ENCODE results near the gene RMND1.

DNA sequence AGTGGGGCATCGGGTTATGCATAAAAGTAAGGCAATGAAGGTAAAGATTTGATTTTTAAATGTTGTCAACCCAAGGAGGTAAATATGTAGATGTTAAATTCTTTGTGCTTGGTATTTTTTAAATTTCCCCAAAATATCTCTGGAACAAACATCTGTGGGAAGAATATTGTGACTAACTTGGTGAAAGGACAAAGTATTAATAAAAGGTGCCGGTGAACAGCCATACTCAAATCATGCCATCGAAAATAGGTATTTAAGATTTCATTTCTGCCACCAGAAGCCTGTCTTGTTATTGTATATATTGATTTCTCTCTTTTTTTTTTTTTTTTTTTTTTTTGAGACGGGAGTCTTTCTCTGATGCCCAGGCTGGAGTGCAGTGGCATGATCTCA lies 48.0 kb downstream of the RMND1 start:
- TF ChIP-seq POLR2A (IDR thresholded peaks at IDR 0.05) (no peak), CTCF (IDR thresholded peaks at IDR 0.05) (no peak)

Measured in adrenal gland (tissue), 5 donors.